ENCODE measurements around the gene ZNF70. TPM values are rescaled to one million over a fixed set of nuclear protein-coding genes. Genes with fewer than 3 reads are reported as not detected.

Gene ZNF70
- total RNA-seq, 1 experiment from 2014 or later, result 3.2 TPM

- ChIA-PET CTCF (no interaction called here), POLR2A (no interaction called here)
- Histone ChIP-seq H3K4me3 (ENCODE audit: low read depth in 2 of 2, low read length in 2 of 2) (no peak overlapping the region), H3K36me3 (ENCODE audit: control insufficient read depth, insufficient read depth, low read length) (no peaks in the 10 kb centered on the region), H3K27me3 (ENCODE audit: control insufficient read depth, insufficient read depth, low read length) (no peaks in the 10 kb centered on the region), H3K27ac (ENCODE audit: low read length) (no peak overlapping the region), H3K9me3 (ENCODE audit: control insufficient read depth, insufficient read depth, low read depth, low read length) (no peaks in the 10 kb centered on the region), H3K4me1 (ENCODE audit: control insufficient read depth, insufficient read depth, low read length) (peaks cover 10% of the 10 kb centered on the region)
- intact Hi-C loops (cut with micrococcal nuclease; ENCODE audit: unreplicated experiment), result no loop called here
- in situ Hi-C loops (cut with HindIII; ENCODE audit: low pct_unique_long_range_greater_than_20kb, low sequenced_read_pairs), result no loop called here
- DNase-seq (ENCODE audit: low read depth, low spot score), result no peak
- ATAC-seq, result no peak
- no TSS peak for BruUV-seq (replicated peaks)
- TF ChIP-seq TCF7L2 (IDR thresholded peaks at IDR 0.05; ENCODE audit: low read depth, low read length), result no peak
- TF ChIP-seq, protein P1, sequence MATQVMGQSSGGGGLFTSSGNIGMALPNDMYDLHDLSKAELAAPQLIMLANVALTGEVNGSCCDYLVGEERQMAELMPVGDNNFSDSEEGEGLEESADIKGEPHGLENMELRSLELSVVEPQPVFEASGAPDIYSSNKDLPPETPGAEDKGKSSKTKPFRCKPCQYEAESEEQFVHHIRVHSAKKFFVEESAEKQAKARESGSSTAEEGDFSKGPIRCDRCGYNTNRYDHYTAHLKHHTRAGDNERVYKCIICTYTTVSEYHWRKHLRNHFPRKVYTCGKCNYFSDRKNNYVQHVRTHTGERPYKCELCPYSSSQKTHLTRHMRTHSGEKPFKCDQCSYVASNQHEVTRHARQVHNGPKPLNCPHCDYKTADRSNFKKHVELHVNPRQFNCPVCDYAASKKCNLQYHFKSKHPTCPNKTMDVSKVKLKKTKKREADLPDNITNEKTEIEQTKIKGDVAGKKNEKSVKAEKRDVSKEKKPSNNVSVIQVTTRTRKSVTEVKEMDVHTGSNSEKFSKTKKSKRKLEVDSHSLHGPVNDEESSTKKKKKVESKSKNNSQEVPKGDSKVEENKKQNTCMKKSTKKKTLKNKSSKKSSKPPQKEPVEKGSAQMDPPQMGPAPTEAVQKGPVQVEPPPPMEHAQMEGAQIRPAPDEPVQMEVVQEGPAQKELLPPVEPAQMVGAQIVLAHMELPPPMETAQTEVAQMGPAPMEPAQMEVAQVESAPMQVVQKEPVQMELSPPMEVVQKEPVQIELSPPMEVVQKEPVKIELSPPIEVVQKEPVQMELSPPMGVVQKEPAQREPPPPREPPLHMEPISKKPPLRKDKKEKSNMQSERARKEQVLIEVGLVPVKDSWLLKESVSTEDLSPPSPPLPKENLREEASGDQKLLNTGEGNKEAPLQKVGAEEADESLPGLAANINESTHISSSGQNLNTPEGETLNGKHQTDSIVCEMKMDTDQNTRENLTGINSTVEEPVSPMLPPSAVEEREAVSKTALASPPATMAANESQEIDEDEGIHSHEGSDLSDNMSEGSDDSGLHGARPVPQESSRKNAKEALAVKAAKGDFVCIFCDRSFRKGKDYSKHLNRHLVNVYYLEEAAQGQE (IDR thresholded peaks at IDR 0.05; ENCODE audit: insufficient read depth in 1 of 2, low read depth in 2 of 2, low read length in 1 of 2), result no peak
- no peak for TF ChIP-seq POLR2AphosphoS5 (IDR thresholded peaks at IDR 0.05; ENCODE audit: low read depth, low read length)
- no peak for TF ChIP-seq CTCF (IDR thresholded peaks at IDR 0.05)
- no peak for TF ChIP-seq SIN3A (IDR thresholded peaks at IDR 0.05; ENCODE audit: borderline replicate concordance, insufficient read depth, low read depth, low read length)
Measured at GRCh38 chr22:23783265-23784150, 32.6 kb upstream of the ZNF70 start.

DNA sequence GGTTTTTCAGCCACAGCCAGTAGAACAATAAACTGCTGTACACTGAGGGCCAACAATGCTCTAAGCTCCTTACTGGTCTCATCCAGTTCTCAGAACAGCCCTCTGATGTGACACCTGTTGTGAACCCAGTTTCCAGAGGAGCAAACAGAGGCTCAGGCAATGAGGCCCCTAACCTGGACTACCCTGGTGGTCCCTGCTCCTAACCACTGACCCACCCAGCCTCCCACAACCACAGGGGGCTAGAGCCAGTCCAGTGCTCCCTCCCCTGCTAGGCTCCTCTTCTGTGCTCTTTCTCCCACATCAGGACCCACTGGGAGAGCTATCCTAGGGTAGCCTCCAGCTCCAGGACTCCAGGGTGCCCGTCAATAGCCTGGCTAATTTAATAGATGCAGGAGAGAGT is 31.8 kb upstream of the ZNF70 start:
- Histone ChIP-seq H3K4me3 (ENCODE audit: low read depth in 2 of 2, low read length in 2 of 2) (no peak overlapping the region), H3K4me1 (ENCODE audit: control insufficient read depth, insufficient read depth, low read length) (peaks cover 10% of the 10 kb centered on the region), H3K27me3 (ENCODE audit: control insufficient read depth, insufficient read depth, low read length) (no peaks in the 10 kb centered on the region), H3K36me3 (ENCODE audit: control insufficient read depth, insufficient read depth, low read length) (no peaks in the 10 kb centered on the region), H3K9me3 (ENCODE audit: control insufficient read depth, insufficient read depth, low read depth, low read length) (no peaks in the 10 kb centered on the region), H3K27ac (ENCODE audit: low read length) (no peak overlapping the region)
- ATAC-seq, result no peak
- CTCF ChIA-PET, result no interaction called here
- TF ChIP-seq, protein P1 (IDR thresholded peaks at IDR 0.05; ENCODE audit: insufficient read depth in 1 of 2, low read depth in 2 of 2, low read length in 1 of 2), result no peak
- TF ChIP-seq POLR2AphosphoS5 (IDR thresholded peaks at IDR 0.05; ENCODE audit: low read depth, low read length) (no peak), CTCF (IDR thresholded peaks at IDR 0.05) (no peak), SIN3A (IDR thresholded peaks at IDR 0.05; ENCODE audit: borderline replicate concordance, insufficient read depth, low read depth, low read length) (no peak), TCF7L2 (IDR thresholded peaks at IDR 0.05; ENCODE audit: low read depth, low read length) (no peak)
- POLR2A ChIA-PET, result no interaction called here
- no TSS peak for BruUV-seq (replicated peaks)
- in situ Hi-C loops (cut with HindIII; ENCODE audit: low pct_unique_long_range_greater_than_20kb, low sequenced_read_pairs) (no loop called here), intact Hi-C loops (cut with micrococcal nuclease; ENCODE audit: unreplicated experiment) (no loop called here)
- DNase-seq (ENCODE audit: low read depth, low spot score), result no peak
